HG03175 (cell line): Measurements from ENCODE around the gene TRAF7.
"Not testable (repeated sequence)": the region's sequence is repeated elsewhere in the genome, so short reads cannot be mapped to it uniquely, and the experiment has no call there.

ENCODE experiments used
- ATAC-seq: cut with Tn5 transposase; IDR thresholded peaks from one replicate; pipeline ENCODE4 v1.9.1; 2021; ENCODE audit warnings: mild to moderate bottlenecking, moderate library complexity; ENCODE audit not compliant: unreplicated experiment

TRAF7 gene

GRCh38 chr16:2197765-2198164 is 42.2 kb downstream of the TRAF7 start:
- ATAC-seq, result no peak

GRCh38 chr16:2198283-2198682 is 42.7 kb downstream of the TRAF7 start:
- no peak for ATAC-seq

GRCh38 chr16:2199095-2199494 is 43.5 kb downstream of the TRAF7 start:
- ATAC-seq, result no peak

GRCh38 chr16:2199621-2200139 is 44.1 kb downstream of the TRAF7 start:
- ATAC-seq, result no peak

DNA sequence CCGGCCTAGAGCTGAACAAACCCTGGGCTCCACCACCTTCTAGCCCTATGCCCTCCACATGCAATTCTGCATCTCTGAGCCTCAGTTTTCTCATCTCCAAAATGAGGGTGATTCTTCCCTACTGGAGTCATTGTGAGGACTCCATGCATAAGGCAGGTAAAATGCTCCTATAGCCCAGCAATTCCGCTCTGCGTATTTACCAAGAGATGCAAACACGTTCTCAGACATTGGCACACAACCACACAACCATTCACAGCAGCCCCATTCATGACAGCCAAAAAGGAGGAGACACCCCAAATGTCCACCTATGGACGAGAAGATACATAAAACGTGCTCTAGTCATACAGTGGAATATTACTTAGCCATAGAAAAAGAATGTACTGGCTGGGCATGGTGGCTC is 44.7 kb downstream of the TRAF7 start:
- ATAC-seq, result no peak

GRCh38 chr16:2203119-2203688 is 47.6 kb downstream of the TRAF7 start:
- not testable (repeated sequence) for ATAC-seq

DNA sequence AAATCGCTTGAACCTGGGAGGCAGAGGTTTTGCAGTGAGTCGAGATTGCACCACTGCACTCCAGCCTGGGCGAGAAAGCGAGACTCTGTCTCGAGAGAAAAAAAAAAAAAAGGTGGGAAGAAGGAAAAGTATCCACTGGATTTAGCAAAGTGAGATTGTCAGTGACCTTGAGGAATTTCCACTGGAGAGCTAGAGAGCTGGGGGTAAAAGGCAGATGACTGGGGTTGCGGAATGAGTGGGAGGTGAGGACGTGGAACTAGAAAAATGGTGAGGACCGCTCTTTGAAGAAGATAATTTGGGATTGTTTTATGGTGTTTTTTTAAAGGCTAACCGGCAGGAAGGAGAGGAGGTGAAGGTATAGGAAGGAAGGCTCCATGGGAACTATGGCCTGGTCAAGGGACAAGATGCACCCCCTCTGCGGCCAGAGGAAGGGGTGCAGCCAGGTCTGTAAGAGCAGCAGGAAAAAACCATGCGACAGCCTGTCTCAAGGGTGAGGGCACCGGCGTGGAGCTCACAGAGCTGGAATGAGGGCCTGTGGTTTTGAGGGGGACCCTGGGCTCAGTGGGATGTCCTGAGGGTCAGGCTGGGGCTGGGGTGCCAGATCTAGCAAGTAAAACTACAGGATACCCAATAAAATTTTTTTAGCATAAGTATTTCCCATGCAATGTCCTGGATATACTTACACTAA is 49.0 kb downstream of the TRAF7 start:
- no peak for ATAC-seq

DNA sequence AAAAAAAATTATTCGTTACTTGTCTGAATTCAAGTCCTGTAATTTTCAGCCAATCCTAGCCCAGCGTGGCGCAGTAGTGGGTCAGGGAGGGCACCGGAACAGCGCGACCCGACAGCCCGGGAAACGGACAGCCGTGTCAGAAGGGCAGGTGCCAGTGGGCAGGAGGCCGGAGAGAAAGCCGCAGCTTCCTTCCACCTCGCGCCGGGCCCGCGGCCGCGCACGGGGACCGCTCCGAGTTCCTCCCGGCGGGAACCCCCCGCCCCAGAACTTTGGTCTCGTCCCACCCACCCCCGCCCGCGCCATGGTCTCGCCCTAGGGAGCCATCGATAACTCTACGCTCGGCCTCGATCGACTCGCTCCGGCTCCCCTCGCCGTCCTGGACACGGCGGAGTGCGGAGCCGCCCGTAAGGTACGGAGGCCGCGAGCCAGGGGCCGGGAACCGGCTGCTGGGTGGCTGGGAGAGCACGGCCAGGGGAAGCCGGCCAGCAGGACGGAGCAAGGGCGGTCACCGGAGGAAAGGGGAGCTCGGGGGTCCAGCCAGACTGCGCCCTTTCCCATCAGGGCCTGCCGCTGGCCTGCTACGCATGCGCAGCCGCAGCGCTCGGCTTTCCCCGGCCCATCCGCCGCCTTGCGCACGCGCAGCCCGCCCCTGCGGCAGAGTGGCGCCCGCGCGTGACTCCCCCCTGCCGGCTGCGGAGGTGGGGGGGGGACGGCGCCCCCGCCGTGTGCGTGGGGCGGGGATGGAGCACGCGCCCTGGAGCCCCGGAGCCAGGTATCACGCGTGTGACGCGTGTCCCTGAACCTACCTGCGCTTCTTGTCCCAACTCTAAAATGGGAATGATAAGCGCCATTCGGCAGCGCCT is 49.8 kb downstream of the TRAF7 start, which contains the start of gene MLST8:
TSS of gene MLST8 (plus strand) at position 351 of the 863 bp plus-strand sequence. CDS start 632 bp downstream, outside the sequence.
- peak; percentile 78 for ATAC-seq

DNA sequence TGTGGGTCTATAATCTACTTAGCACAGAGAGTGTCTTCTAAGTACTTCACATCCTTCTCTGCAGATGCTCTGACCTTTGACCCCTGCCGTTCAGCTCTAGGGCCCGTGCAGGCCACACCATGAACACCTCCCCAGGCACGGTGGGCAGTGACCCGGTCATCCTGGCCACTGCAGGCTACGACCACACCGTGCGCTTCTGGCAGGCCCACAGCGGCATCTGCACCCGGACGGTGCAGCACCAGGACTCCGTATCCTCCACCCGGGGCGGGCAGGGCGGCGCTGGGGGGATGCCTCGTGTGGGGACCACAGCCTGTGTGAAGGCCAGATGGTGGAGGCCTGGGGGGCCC is 50.4 kb downstream of the TRAF7 start:
- ATAC-seq, result peak; percentile 2

DNA sequence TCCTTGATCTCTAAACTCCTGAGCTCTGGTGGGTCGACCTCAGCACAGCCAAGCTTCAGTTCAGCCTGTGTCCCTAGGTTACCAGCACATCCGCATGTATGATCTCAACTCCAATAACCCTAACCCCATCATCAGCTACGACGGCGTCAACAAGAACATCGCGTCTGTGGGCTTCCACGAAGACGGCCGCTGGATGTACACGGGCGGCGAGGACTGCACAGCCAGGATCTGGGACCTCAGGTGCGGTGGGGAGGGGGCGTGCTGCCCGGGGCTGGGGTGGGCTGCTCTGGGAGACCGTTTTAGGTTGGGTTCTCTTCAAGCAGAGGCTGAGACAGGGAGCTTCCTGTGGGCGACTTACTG is 50.8 kb downstream of the TRAF7 start:
- ATAC-seq, result no peak

- ATAC-seq, result no peak
Measured at GRCh38 chr16:2206780-2207433, 51.3 kb downstream of the TRAF7 start.

- ATAC-seq, result no peak
Measured at GRCh38 chr16:2207872-2208271, 52.3 kb downstream of the TRAF7 start.

DNA sequence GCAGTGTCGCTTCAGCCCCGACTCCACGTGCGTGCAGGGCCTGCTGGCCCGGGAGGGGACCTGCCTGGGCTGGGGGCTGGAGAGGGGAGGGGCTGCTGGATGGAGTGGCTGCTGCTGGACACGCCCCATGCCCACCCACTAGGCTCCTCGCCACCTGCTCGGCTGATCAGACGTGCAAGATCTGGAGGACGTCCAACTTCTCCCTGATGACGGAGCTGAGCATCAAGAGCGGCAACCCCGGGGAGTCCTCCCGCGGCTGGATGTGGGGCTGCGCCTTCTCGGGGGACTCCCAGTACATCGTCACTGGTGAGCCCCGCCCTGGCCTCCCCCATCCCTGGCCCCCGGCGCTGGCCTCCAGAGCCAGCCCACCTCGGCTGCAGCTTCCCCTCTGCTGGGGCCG is 52.7 kb downstream of the TRAF7 start:
- ATAC-seq, result no peak

- ATAC-seq, result no peak
Measured at GRCh38 chr16:2208772-2209171, 53.2 kb downstream of the TRAF7 start.

- no peak for ATAC-seq
Measured at GRCh38 chr16:2209258-2210008, 53.9 kb downstream of the TRAF7 start.

GRCh38 chr16:2210009-2210332 is 54.4 kb downstream of the TRAF7 start:
- ATAC-seq, result no peak

GRCh38 chr16:2210386-2211365 is 55.1 kb downstream of the TRAF7 start, which contains the start of gene BRICD5:
BRICD5 (minus strand) TSS chr16:2210863; CDS start chr16:2210833, 30 bp downstream.
- ATAC-seq, result no peak

GRCh38 chr16:2211923-2212347 is 56.4 kb downstream of the TRAF7 start:
- ATAC-seq, result no peak
